Measurements from ENCODE around the gene SSTR3. TPM values are rescaled to one million over a fixed set of nuclear protein-coding genes. Genes with fewer than 3 reads are reported as not detected.

Gene SSTR3
- total and polyA plus RNA-seq, 8 donors, result 0.32 to 8.7 (median 1.3) TPM

DNA sequence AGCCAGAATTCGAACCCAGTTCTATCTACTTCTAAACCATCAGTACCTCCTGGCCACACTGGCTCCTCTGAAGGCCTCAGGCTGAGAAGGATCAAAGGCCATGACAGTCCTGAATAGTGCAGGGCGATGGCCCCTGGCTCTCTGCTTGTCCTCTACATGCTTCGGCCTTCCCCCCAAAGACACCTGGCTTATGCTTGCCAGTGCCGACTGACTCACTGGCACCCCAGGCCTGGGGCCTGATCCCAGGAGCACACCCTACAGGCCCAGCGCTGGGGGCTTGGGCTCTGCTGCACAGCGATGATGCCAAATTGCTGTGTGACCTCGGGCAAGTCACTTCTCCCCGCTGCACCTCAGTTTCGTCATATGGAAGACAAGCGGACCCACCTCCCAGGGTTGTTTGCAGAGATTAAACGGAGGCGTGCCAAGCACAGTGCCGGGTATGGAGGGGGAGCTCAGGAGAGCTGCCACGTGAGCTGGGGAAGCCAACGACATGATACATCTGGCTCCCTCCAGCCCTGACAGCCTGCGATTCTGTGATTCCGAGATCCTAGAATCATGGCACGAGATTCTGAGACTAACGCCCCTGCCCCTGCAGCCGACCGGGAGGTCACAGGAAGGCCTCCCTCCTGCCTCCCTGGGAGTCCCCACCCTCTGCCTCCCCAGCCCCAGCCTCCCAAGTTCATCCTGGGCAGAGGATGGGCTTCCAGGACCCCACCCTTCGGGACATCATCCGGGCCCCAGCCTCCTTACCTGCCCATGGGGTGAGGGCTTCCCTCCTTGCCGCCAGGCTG lies 1.0 kb downstream of the SSTR3 start:
- FAIRE-seq, result no peak
- H3K9me3 ChIP-seq, result no peaks in the 10 kb centered on the region

DNA sequence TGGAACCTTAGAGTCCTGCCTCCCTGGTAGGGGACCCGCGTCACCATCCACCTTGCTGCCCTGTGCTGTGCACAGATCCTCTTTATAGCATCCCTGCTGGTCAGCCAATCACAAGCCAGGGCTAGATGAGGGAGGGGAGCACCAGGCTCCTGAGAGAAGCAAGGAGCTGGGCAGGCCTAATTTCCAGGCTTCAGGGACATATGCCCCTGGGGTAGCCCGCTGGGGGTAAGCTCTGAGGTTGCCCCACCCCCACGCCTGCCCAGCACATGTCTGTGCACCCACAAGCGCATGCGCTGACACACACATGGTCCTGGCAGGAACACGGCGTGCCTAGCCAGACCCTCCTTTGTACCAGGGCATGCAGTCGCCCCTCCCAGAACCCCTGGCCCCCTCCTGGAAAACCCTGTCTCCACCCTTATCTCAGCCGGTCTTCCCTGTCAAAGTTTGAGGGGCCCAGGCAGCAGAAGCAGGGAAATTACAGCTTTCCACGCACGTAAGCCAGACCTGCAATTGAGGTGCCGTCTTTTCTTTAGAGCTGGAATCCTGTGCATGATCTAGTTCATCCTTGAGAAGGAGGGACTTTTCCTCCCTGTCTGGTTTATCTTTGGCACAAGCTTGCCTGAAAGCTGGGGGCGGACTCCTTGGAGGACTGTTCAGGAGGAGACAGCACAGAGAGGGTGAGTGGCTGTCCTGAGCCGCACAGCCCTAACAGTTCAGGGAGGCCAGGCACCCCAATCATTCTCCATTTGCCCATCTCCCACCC lies 2.1 kb downstream of the SSTR3 start:
- no peak overlapping the region for H3K4me3 ChIP-seq
- DNase-seq (no peak), FAIRE-seq (no peak), ATAC-seq (no peak)
- no peaks in the 10 kb centered on the region for H3K36me3 ChIP-seq
- WGBS, 2 donors, result 74 to 77% methylated on average over 14 to 15 of the region's 15 CpGs
- intact Hi-C loops (cut with DNase I), result no loop called here
- TF ChIP-seq, protein P1, sequence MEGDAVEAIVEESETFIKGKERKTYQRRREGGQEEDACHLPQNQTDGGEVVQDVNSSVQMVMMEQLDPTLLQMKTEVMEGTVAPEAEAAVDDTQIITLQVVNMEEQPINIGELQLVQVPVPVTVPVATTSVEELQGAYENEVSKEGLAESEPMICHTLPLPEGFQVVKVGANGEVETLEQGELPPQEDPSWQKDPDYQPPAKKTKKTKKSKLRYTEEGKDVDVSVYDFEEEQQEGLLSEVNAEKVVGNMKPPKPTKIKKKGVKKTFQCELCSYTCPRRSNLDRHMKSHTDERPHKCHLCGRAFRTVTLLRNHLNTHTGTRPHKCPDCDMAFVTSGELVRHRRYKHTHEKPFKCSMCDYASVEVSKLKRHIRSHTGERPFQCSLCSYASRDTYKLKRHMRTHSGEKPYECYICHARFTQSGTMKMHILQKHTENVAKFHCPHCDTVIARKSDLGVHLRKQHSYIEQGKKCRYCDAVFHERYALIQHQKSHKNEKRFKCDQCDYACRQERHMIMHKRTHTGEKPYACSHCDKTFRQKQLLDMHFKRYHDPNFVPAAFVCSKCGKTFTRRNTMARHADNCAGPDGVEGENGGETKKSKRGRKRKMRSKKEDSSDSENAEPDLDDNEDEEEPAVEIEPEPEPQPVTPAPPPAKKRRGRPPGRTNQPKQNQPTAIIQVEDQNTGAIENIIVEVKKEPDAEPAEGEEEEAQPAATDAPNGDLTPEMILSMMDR (IDR thresholded peaks at IDR 0.05), result no peak
- no peaks in the 10 kb centered on the region for H3K27me3 ChIP-seq
- H3K27ac ChIP-seq, result no peak overlapping the region
- no peaks in the 10 kb centered on the region for H3K9me3 ChIP-seq
- H3K4me1 ChIP-seq, result no peaks in the 10 kb centered on the region

More for the DNA sequence above, 1.0 kb downstream of the SSTR3 start:
- H3K4me3 ChIP-seq, result no peak overlapping the region
- intact Hi-C loops (cut with DNase I), result no loop called here
- 70 to 76% methylated on average over 24 of the region's 24 CpGs for WGBS, 2 donors
- ATAC-seq (peak in 2 of 4 donors; percentile 32 to 42), DNase-seq (no peak)
- no peak overlapping the region for H3K27ac ChIP-seq
- no peaks in the 10 kb centered on the region for H3K36me3 ChIP-seq
- TF ChIP-seq, protein P1 (IDR thresholded peaks at IDR 0.05), result no peak
- no peaks in the 10 kb centered on the region for H3K4me1 ChIP-seq
- H3K27me3 ChIP-seq, result no peaks in the 10 kb centered on the region

DNA sequence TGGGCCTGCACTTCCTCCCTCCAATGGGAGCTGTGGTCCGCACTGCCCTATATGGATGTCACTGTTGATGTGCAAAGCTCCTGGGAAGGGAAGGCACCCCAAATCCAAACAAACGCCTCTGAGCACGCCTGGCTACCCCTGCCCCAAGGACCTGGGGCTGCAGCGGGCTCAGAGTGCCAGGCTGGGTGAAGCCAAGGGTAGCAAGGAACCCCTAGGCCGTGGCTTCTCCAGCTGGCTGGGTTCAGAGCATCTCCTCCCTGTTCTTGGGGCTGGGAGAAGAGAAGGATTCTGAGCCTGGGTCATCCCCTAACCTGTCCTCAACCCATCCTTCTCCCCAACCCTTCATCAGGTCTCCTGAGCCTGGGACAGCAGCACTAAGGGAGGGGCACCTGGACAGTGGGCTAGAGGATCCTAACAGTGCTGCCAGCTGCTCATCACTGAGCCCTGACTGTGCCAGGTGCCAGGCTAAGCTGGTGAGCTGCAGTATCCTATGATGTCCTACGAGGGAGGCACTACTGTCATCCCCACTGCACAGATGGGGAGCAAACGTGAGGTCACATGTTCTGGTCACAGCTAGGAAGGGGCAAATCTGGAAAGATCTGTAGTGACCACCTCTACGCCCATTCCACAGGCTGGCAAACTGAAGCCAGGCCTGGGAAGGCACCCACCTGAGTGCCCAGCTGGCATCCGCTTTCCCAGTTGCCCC lies 3.0 kb downstream of the SSTR3 start:
- ATAC-seq, result no peak
- Histone ChIP-seq H3K27ac (no peak overlapping the region), H3K36me3 (no peaks in the 10 kb centered on the region), H3K27me3 (no peaks in the 10 kb centered on the region), H3K9me3 (no peaks in the 10 kb centered on the region), H3K4me3 (no peak overlapping the region), H3K4me1 (no peaks in the 10 kb centered on the region)
- no peak for FAIRE-seq
- TF ChIP-seq, protein P1 (IDR thresholded peaks at IDR 0.05), result no peak
- WGBS, 2 donors, result 67 to 84% methylated on average over 9 of the region's 9 CpGs
- DNase-seq, result no peak
- intact Hi-C loops (cut with DNase I), result loop anchor here in 2 of 3 donors (10.0 kb wide), 1 partner anchor 134 kb away; no protein-coding TSS in a partner anchor

DNA sequence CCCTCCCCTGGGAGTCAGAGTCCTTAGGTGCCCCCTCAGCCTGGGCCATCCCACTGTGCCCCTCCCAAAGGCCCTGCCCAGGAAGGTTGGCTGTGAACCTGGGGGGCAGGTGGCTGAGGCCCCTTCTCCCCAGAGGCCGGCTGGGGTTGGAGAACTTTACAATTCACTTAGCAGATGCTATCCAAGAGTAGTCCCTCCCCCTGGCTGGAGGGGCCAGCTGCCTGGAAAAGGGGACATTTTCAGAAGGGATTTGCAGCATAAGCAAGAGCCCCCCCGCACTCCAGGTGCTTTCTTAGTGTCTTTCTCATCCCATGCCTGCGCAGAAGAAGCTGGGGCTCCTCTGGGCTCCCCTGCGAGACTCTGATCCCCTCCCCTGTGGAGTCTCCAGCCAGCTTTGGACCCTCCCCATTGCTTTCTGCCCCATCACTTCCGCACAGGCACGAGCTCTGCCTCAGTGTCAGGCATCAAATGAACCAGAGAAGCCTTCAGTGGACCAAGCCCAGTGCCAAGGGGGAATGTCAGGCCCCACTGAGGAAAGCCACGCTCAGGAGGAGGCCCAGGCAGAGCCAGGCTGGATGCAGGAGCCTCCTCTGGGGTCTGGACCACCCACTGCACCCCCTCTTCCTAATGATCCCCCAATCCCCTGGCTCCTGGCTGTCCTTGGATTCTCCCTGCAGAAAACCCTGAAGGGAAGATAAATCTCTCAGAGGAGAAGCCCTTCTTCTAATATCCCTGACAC lies 3.7 kb downstream of the SSTR3 start:
- TF ChIP-seq, protein P1 (IDR thresholded peaks at IDR 0.05), result no peak
- no peak for DNase-seq
- H3K27me3 ChIP-seq, result no peaks in the 10 kb centered on the region
- no peaks in the 10 kb centered on the region for H3K4me1 ChIP-seq
- H3K27ac ChIP-seq, result no peak overlapping the region
- no peaks in the 10 kb centered on the region for H3K9me3 ChIP-seq
- WGBS, 2 donors, result 75 to 82% methylated on average over 6 to 7 of the region's 7 CpGs
- intact Hi-C loops (cut with DNase I), result loop anchor here in 2 of 3 donors (10.0 kb wide), 1 partner anchor 134 kb away; no protein-coding TSS in a partner anchor
- no peak for FAIRE-seq
- no peaks in the 10 kb centered on the region for H3K36me3 ChIP-seq
- no peak overlapping the region for H3K4me3 ChIP-seq
- ATAC-seq, result no peak
